Measurements from ENCODE around the gene ADGRG3.

ADGRG3 gene

GRCh38 chr16:57688487-57688986 is 20.4 kb downstream of the ADGRG3 start:
- no peaks in the 10 kb centered on the region for H3K36me3 Mint-ChIP-seq (ENCODE audit: low read depth)
- no peaks in the 10 kb centered on the region for H3K27me3 Mint-ChIP-seq (ENCODE audit: low read depth, poor library complexity)
- no peak for TF ChIP-seq CTCF (IDR thresholded peaks at IDR 0.05)
- no peak overlapping the region for H3K4me3 Mint-ChIP-seq
- H3K27ac Mint-ChIP-seq, result no peak overlapping the region
- DNase-seq, result no peak
- no peaks in the 10 kb centered on the region for H3K9me3 Mint-ChIP-seq
- H3K4me1 Mint-ChIP-seq, result peaks cover 48% of the 10 kb centered on the region

- H3K4me1 Mint-ChIP-seq, result peaks cover 52% of the 10 kb centered on the region
- DNase-seq, result no peak
- H3K9me3 Mint-ChIP-seq, result no peaks in the 10 kb centered on the region
- H3K4me3 Mint-ChIP-seq, result no peak overlapping the region
- H3K36me3 Mint-ChIP-seq (ENCODE audit: low read depth), result no peaks in the 10 kb centered on the region
- H3K27ac Mint-ChIP-seq, result peak overlapping the region; percentile 25
- no peaks in the 10 kb centered on the region for H3K27me3 Mint-ChIP-seq (ENCODE audit: low read depth, poor library complexity)
- no peak for TF ChIP-seq CTCF (IDR thresholded peaks at IDR 0.05)
Observed at GRCh38 chr16:57688987-57689761, 21.1 kb downstream of the ADGRG3 start.

- no peaks in the 10 kb centered on the region for H3K27me3 Mint-ChIP-seq (ENCODE audit: low read depth, poor library complexity)
- H3K9me3 Mint-ChIP-seq, result no peaks in the 10 kb centered on the region
- peaks cover 59% of the 10 kb centered on the region for H3K4me1 Mint-ChIP-seq
- no peaks in the 10 kb centered on the region for H3K36me3 Mint-ChIP-seq (ENCODE audit: low read depth)
- TF ChIP-seq CTCF (IDR thresholded peaks at IDR 0.05), result no peak
- H3K4me3 Mint-ChIP-seq, result no peak overlapping the region
- no peak overlapping the region for H3K27ac Mint-ChIP-seq
- no peak for DNase-seq
Observed at GRCh38 chr16:57689762-57690558, 21.9 kb downstream of the ADGRG3 start.

- Mint-ChIP-seq H3K4me3 (no peak overlapping the region), H3K36me3 (ENCODE audit: low read depth) (no peaks in the 10 kb centered on the region), H3K4me1 (peaks cover 62% of the 10 kb centered on the region), H3K27me3 (ENCODE audit: low read depth, poor library complexity) (peaks cover 3% of the 10 kb centered on the region), H3K27ac (no peak overlapping the region), H3K9me3 (no peaks in the 10 kb centered on the region)
- TF ChIP-seq CTCF (IDR thresholded peaks at IDR 0.05), result no peak
- no peak for DNase-seq
Observed at GRCh38 chr16:57690782-57691471, 22.8 kb downstream of the ADGRG3 start.

- peaks cover 3% of the 10 kb centered on the region for H3K27me3 Mint-ChIP-seq (ENCODE audit: low read depth, poor library complexity)
- H3K27ac Mint-ChIP-seq, result no peak overlapping the region
- H3K9me3 Mint-ChIP-seq, result no peaks in the 10 kb centered on the region
- H3K4me1 Mint-ChIP-seq, result peaks cover 55% of the 10 kb centered on the region
- no peak overlapping the region for H3K4me3 Mint-ChIP-seq
- H3K36me3 Mint-ChIP-seq (ENCODE audit: low read depth), result no peaks in the 10 kb centered on the region
- no peak for DNase-seq
- no peak for TF ChIP-seq CTCF (IDR thresholded peaks at IDR 0.05)
Observed at GRCh38 chr16:57692636-57693035, 24.5 kb downstream of the ADGRG3 start.
